Endothelial cell of umbilical vein (primary cell): ENCODE measurements around the gene CCBE1. TPM values are rescaled to one million over a fixed set of nuclear protein-coding genes. Genes with fewer than 3 reads are reported as not detected.

ENCODE experiments used
- BruUV-seq: library from RNA; stranded (reverse); fragments of 400-500 nt; replicated peaks from 2 replicates; lab custom pipeline; 2021; lab: Mats Ljungman, UMichigan
- CTCF ChIA-PET: fragments of 300-600, 350-600 bp; sonication (Branson Sonifier 250); formaldehyde crosslinking; loops from one replicate; lab custom pipeline; 2021; ENCODE audit warnings: antibody characterized with exemption, inconsistent platforms; lab: Charles Lee
- POLR2A ChIA-PET: fragments of 300-600, 350-600 bp; sonication (Branson Sonifier 250); formaldehyde crosslinking; loops from one replicate; lab custom pipeline; 2021; ENCODE audit warnings: antibody characterized with exemption, inconsistent platforms; lab: Charles Lee
- DNase-seq: peaks from one replicate; pipeline ENCODE4 v3.0.0-alpha.2; 2011; ENCODE audit warnings: low read depth, low spot score
- FAIRE-seq: peaks from 2 replicates; lab custom pipeline; 2011; peaks lifted over from hg19 to GRCh38; lab: Jason Lieb, UNC
- H2AFZ ChIP-seq: 2 replicates; pipeline ENCODE4 v1.6.0; 2012; ENCODE audit warnings: low read depth, low read length, control low read depth, inconsistent platforms
- H3K27ac ChIP-seq: 2 replicates; pipeline ENCODE4 v1.5.1; 2011; ENCODE audit warnings: low read depth, mild to moderate bottlenecking, control low read depth, low read length, moderate library complexity; ENCODE audit not compliant: insufficient read depth
- H3K27me3 ChIP-seq, 2 experiments: 2 replicates each; pipeline versions ENCODE4 v1.6.0 to v1.6.1; 2011; ENCODE audit warnings: low read length in 2 of 2, mixed read lengths in 1 of 2; ENCODE audit not compliant: control insufficient read depth in 2 of 2, insufficient read depth in 2 of 2
- H3K36me3 ChIP-seq, 2 experiments: 2 replicates in 1 of 2; 3 replicates in 1 of 2; pipeline ENCODE4 v1.5.1; 2011; ENCODE audit warnings: low read length in 2 of 2, mild to moderate bottlenecking in 1 of 2, moderate library complexity in 1 of 2; ENCODE audit not compliant: control insufficient read depth in 2 of 2, insufficient read depth in 2 of 2; ENCODE audit errors: extremely low read depth in 1 of 2
- H3K4me1 ChIP-seq: 3 replicates; pipeline ENCODE4 v1.5.1; 2011; ENCODE audit warnings: mild to moderate bottlenecking, low read length; ENCODE audit not compliant: control insufficient read depth, insufficient read depth; ENCODE audit errors: extremely low read depth
- H3K4me2 ChIP-seq: 2 replicates; pipeline ENCODE4 v1.6.1; 2011; ENCODE audit warnings: low read length, control low read depth, mixed read lengths; ENCODE audit not compliant: insufficient read depth
- H3K4me3 ChIP-seq, 3 experiments: fragments of 200-600 bp in 1 of 3; sonication (generic), shearing (Covaris generic) in 1 of 3; replicated peaks in 1 of 3; 2 replicates each; pipeline ENCODE4 v1.5.1; 2011 to 2016; ENCODE audit warnings: control low read depth in 3 of 3, low read length in 3 of 3, mild to moderate bottlenecking in 2 of 3, inconsistent platforms in 1 of 3, low read depth in 1 of 3, moderate library complexity in 1 of 3; ENCODE audit not compliant: insufficient read depth in 1 of 3
- H3K79me2 ChIP-seq: 2 replicates; pipeline ENCODE4 v1.6.0; 2012; ENCODE audit warnings: low read length, inconsistent platforms; ENCODE audit not compliant: control insufficient read depth, insufficient read depth
- H3K9ac ChIP-seq: replicated peaks from 2 replicates; pipeline ENCODE3; 2011; ENCODE audit warnings: low read length, control low read depth; ENCODE audit not compliant: insufficient read depth; ENCODE audit errors: extremely low read depth
- H3K9me1 ChIP-seq: replicated peaks from 3 replicates; pipeline ENCODE4 v1.6.0; 2011; ENCODE audit warnings: mild to moderate bottlenecking, low read length; ENCODE audit not compliant: control insufficient read depth, insufficient read depth; ENCODE audit errors: extremely low read depth
- H3K9me3 ChIP-seq: replicated peaks from 2 replicates; pipeline ENCODE4 v1.5.1; 2012; ENCODE audit warnings: low read length, inconsistent platforms; ENCODE audit not compliant: control insufficient read depth, insufficient read depth
- H4K20me1 ChIP-seq: replicated peaks from 2 replicates; pipeline ENCODE3; 2011; ENCODE audit warnings: mild to moderate bottlenecking, low read length; ENCODE audit not compliant: control insufficient read depth, insufficient read depth; ENCODE audit errors: extremely low read depth
- EZH2 ChIP-seq: IDR thresholded peaks from 2 replicates; pipeline ENCODE4 v1.6.1; 2012; ENCODE audit warnings: borderline replicate concordance, low read depth, mild to moderate bottlenecking, moderate library complexity, low read length, inconsistent platforms; ENCODE audit not compliant: severe bottlenecking
- FOS ChIP-seq: IDR thresholded peaks from 2 replicates; pipeline ENCODE4 v1.6.1; 2011; ENCODE audit warnings: mild to moderate bottlenecking, low read length, moderate library complexity, borderline replicate concordance; ENCODE audit not compliant: insufficient read depth
- GATA2 ChIP-seq: IDR thresholded peaks from 2 replicates; pipeline ENCODE4 v1.7.0; 2011; ENCODE audit warnings: low read depth, mild to moderate bottlenecking, moderate library complexity, mixed read lengths, low read length; ENCODE audit not compliant: insufficient read length, insufficient read depth
- JUN ChIP-seq: IDR thresholded peaks from 2 replicates; pipeline ENCODE4 v1.6.1; 2011; ENCODE audit warnings: borderline replicate concordance, low read depth; ENCODE audit not compliant: insufficient read length, insufficient read depth
- MYC ChIP-seq: IDR thresholded peaks from one replicate; pipeline ENCODE4 v1.6.1; 2011; ENCODE audit warnings: mild to moderate bottlenecking, low read depth, low read length
- POLR2A ChIP-seq: IDR thresholded peaks from 2 replicates; pipeline ENCODE4 v1.6.1; 2012; ENCODE audit warnings: low read depth, mild to moderate bottlenecking, control low read depth, low read length
- POLR2AphosphoS5 ChIP-seq: IDR thresholded peaks from 2 replicates; pipeline ENCODE4 v1.6.1; 2012; ENCODE audit warnings: low read depth, mild to moderate bottlenecking, control low read depth, low read length, moderate library complexity; ENCODE audit not compliant: insufficient read depth
- dilution Hi-C: fragments of 300-500 bp; cut with MboI; formaldehyde crosslinking; loops from one replicate; pipeline ENCODE4 v1.15.0; 2019; ENCODE audit warnings: low sequenced_read_pairs; ENCODE audit not compliant: extremely low pct_ligation_motif_present
- intact Hi-C: fragments of 100-400 bp; cut with micrococcal nuclease; formaldehyde crosslinking; loops from one replicate; pipeline ENCODE4 v1.10.0; 2022
- polyA plus RNA-seq, 4 experiments: library from polyadenylated mRNA; depleted of rRNA in 3 of 4; stranded (reverse) in 3 of 4; unstranded in 1 of 4; fragments of >200 nt; gene quantifications; 2 replicates each; pipeline versions ENCODE4 v1.2.1 to v1.2.3, GENCODE V29; 2011 to 2012; ENCODE audit warnings: missing spikeins in 1 of 4
- total RNA-seq: library from RNA; stranded (reverse); gene quantifications from 2 replicates; pipeline ENCODE4 v1.2.3, GENCODE V29; 2021
- TF ChIP-seq, protein P1 (sequence below), 2 donors: IDR thresholded peaks; 1 replicate in 1 of 2; 2 replicates in 1 of 2; pipeline ENCODE4 v1.5.1; 2011; ENCODE audit warnings: low read length in 2 of 2, mild to moderate bottlenecking in 2 of 2, moderate library complexity in 2 of 2, control low read depth in 1 of 2, inconsistent platforms in 1 of 2, low read depth in 1 of 2; ENCODE audit not compliant: insufficient read depth in 1 of 2; ENCODE audit errors: extremely low read depth in 1 of 2

Gene CCBE1
- total and polyA plus RNA-seq, 2 donors (not counting 3 experiments of a cell fraction or from before 2014, with no cell fraction given) = 0.04 TPM; not detected in 1

DNA sequence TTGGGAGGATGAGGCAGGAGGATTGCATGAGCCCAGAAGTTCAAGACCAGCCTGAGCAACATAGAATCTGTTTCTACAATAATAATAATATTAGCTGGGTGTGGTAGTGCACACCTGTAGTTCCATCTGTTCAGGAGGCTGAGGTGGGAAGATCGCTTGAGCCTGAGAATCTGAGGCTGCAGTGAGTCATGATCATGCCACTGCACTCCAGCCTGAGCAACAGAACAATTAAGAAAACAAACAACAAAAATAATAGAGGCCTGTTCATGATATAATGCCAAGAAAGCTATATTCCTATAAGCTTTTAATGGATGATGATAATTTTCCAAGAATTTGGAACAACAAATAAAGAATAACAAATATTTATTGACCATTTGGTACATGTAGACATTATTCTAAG, 6.9 kb upstream of the CCBE1 start:
- no peaks in the 10 kb centered on the region for H3K27me3 ChIP-seq
- no peak overlapping the region for H3K27ac ChIP-seq
- no peak overlapping the region for H3K9ac ChIP-seq
- H3K4me3 ChIP-seq = no peak overlapping the region
- BruUV-seq = no TSS peak
- no peak for FAIRE-seq
- no peak overlapping the region for H3K4me2 ChIP-seq
- ChIA-PET CTCF (interaction anchor here (1.3 to 4.2 kb wide), 3 partner anchors 73 to 119 kb away, joined by 4 to 18 read pairs (median 13); no protein-coding TSS in a partner anchor), POLR2A (no interaction called here)
- no peak for DNase-seq
- TF ChIP-seq FOS (no peak), MYC (no peak), JUN (no peak), POLR2A (no peak), EZH2 (no peak), GATA2 (no peak), POLR2AphosphoS5 (no peak)
- intact Hi-C loops (no loop called here), dilution Hi-C loops (no loop called here)
- no peaks in the 10 kb centered on the region for H3K79me2 ChIP-seq
- H3K36me3 ChIP-seq = no peaks in the 10 kb centered on the region
- no peaks in the 10 kb centered on the region for H3K9me3 ChIP-seq
- no peaks in the 10 kb centered on the region for H4K20me1 ChIP-seq
- no peaks in the 10 kb centered on the region for H3K9me1 ChIP-seq
- H3K4me1 ChIP-seq = no peaks in the 10 kb centered on the region
- no peak overlapping the region for H2AFZ ChIP-seq

DNA sequence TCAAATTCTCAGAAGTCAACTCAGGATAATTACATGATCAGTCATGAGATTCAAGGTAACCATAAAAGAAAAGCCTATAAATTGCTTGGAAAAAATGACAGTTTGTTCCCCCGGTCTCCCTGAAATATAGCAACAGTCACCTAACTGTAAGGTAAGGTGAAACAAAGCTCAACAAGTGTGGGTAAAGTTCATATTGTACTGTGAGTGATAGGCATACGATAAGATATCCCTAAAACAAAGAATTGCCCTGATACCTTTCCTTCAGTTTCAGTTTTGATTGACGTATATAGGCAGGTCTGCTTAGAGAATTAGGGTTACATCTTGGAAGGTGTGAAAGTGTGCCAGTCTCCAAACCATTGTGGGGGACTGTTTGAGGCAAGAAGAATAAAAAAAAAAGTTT, 4.0 kb upstream of the CCBE1 start:
- Histone ChIP-seq H3K36me3 (no peaks in the 10 kb centered on the region), H2AFZ (no peak overlapping the region), H3K27ac (no peak overlapping the region), H4K20me1 (no peaks in the 10 kb centered on the region), H3K9ac (no peak overlapping the region), H3K4me2 (no peak overlapping the region), H3K79me2 (no peaks in the 10 kb centered on the region), H3K4me3 (no peak overlapping the region), H3K27me3 (peaks cover 15 to 20% of the 10 kb centered on the region in 2 experiments), H3K9me1 (no peaks in the 10 kb centered on the region), H3K9me3 (no peaks in the 10 kb centered on the region), H3K4me1 (peaks cover 2% of the 10 kb centered on the region)
- no peak for FAIRE-seq
- ChIA-PET CTCF (interaction anchor here (0.8 to 4.2 kb wide), 4 partner anchors 28 to 241 kb away, joined by 3 to 13 read pairs (median 6); no protein-coding TSS in a partner anchor), POLR2A (no interaction called here)
- no TSS peak for BruUV-seq
- DNase-seq = no peak
- intact Hi-C loops = no loop called here
- dilution Hi-C loops = no loop called here
- TF ChIP-seq MYC (no peak), JUN (no peak), EZH2 (no peak), GATA2 (no peak), FOS (no peak)
- TF ChIP-seq, protein P1, sequence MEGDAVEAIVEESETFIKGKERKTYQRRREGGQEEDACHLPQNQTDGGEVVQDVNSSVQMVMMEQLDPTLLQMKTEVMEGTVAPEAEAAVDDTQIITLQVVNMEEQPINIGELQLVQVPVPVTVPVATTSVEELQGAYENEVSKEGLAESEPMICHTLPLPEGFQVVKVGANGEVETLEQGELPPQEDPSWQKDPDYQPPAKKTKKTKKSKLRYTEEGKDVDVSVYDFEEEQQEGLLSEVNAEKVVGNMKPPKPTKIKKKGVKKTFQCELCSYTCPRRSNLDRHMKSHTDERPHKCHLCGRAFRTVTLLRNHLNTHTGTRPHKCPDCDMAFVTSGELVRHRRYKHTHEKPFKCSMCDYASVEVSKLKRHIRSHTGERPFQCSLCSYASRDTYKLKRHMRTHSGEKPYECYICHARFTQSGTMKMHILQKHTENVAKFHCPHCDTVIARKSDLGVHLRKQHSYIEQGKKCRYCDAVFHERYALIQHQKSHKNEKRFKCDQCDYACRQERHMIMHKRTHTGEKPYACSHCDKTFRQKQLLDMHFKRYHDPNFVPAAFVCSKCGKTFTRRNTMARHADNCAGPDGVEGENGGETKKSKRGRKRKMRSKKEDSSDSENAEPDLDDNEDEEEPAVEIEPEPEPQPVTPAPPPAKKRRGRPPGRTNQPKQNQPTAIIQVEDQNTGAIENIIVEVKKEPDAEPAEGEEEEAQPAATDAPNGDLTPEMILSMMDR (IDR thresholded peaks at IDR 0.05; ENCODE audit: extremely low read depth in 1 of 2, insufficient read depth in 1 of 2, low read depth in 1 of 2, low read length in 2 of 2) = no peak
